ENCODE data around the gene CXCL14.

CXCL14 gene

GRCh38 chr5:135578685-135579341 is at the start of gene CXCL14:
TSS of gene CXCL14 (minus strand) at chr5:135578991. CDS start at chr5:135578778, 213 bp downstream.
- DNase-seq (ENCODE audit: low spot score): no peak

GRCh38 chr5:135626636-135627035 is 47.8 kb upstream of the CXCL14 start:
- DNase-seq (ENCODE audit: low spot score): no peak

- no peak for DNase-seq (ENCODE audit: low spot score)
These were observed 47.2 kb upstream of the CXCL14 start for GRCh38 chr5:135625961-135626360.

- no peak for DNase-seq (ENCODE audit: low spot score)
These were observed 46.7 kb upstream of the CXCL14 start for GRCh38 chr5:135625486-135625885.

GRCh38 chr5:135625061-135625460 is 46.3 kb upstream of the CXCL14 start:
- no peak for DNase-seq (ENCODE audit: low spot score)

GRCh38 chr5:135623186-135623715 is 44.5 kb upstream of the CXCL14 start:
- DNase-seq (ENCODE audit: low spot score): no peak

- DNase-seq (ENCODE audit: low spot score): no peak
These were observed 36.9 kb upstream of the CXCL14 start for GRCh38 chr5:135615581-135616260.

- DNase-seq (ENCODE audit: low spot score): no peak
These were observed 36.4 kb upstream of the CXCL14 start for GRCh38 chr5:135615171-135615570.

GRCh38 chr5:135609981-135610380 is 31.2 kb upstream of the CXCL14 start:
- DNase-seq (ENCODE audit: low spot score): no peak

GRCh38 chr5:135608761-135609443 is 30.1 kb upstream of the CXCL14 start:
- DNase-seq (ENCODE audit: low spot score): no peak

GRCh38 chr5:135608361-135608760 is 29.6 kb upstream of the CXCL14 start:
- DNase-seq (ENCODE audit: low spot score): no peak

- DNase-seq (ENCODE audit: low spot score): no peak
These were observed 27.6 kb upstream of the CXCL14 start for GRCh38 chr5:135606431-135606830.

- DNase-seq (ENCODE audit: low spot score): no peak
These were observed 26.4 kb upstream of the CXCL14 start for GRCh38 chr5:135605221-135605620.

GRCh38 chr5:135604056-135604455 is 25.3 kb upstream of the CXCL14 start:
- no peak for DNase-seq (ENCODE audit: low spot score)

- no peak for DNase-seq (ENCODE audit: low spot score)
These were observed 24.3 kb upstream of the CXCL14 start for GRCh38 chr5:135602882-135603721.

GRCh38 chr5:135601466-135601865 is 22.7 kb upstream of the CXCL14 start:
- DNase-seq (ENCODE audit: low spot score): no peak

GRCh38 chr5:135600971-135601381 is 22.2 kb upstream of the CXCL14 start:
- DNase-seq (ENCODE audit: low spot score): no peak

GRCh38 chr5:135600152-135600570 is 21.4 kb upstream of the CXCL14 start:
- no peak for DNase-seq (ENCODE audit: low spot score)

GRCh38 chr5:135599421-135600151 is 20.8 kb upstream of the CXCL14 start:
- no peak for DNase-seq (ENCODE audit: low spot score)

GRCh38 chr5:135598691-135599395 is 20.1 kb upstream of the CXCL14 start:
- DNase-seq (ENCODE audit: low spot score): no peak

GRCh38 chr5:135596788-135597187 is 18.0 kb upstream of the CXCL14 start:
- no peak for DNase-seq (ENCODE audit: low spot score)

All from LoVo (cell line).